MM.1S (cell line): ENCODE measurements around the gene PCNA.
"Not testable (repeated sequence)": the region's sequence is repeated elsewhere in the genome, so short reads cannot be mapped to it uniquely, and the experiment has no call there.

ENCODE experiments used
- DNase-seq: peaks from one replicate; pipeline ENCODE4 v3.0.0-alpha.2; 2015
- H2AFZ ChIP-seq: fragments of 300-600 bp; sonication (generic); 2 replicates; pipeline ENCODE4 v1.6.0; 2016; ENCODE audit warnings: antibody characterized with exemption, low read length
- H3F3A ChIP-seq: fragments of 300-600 bp; sonication (generic); 2 replicates; pipeline ENCODE4 v1.6.1; 2016; ENCODE audit warnings: mild to moderate bottlenecking, antibody characterized with exemption, low read length, moderate library complexity, mixed read lengths; ENCODE audit not compliant: insufficient read depth
- H3K27ac ChIP-seq: fragments of 300-600 bp; sonication (generic); 2 replicates; pipeline ENCODE4 v1.5.1; 2016; ENCODE audit warnings: mild to moderate bottlenecking, low read length
- H3K27me3 ChIP-seq: fragments of 300-600 bp; sonication (generic); replicated peaks from 2 replicates; pipeline ENCODE4 v1.6.0; 2016; ENCODE audit warnings: low read length; ENCODE audit not compliant: insufficient read depth
- H3K36me3 ChIP-seq: fragments of 300-600 bp; sonication (generic); replicated peaks from 2 replicates; pipeline ENCODE4 v1.6.1; 2016; ENCODE audit warnings: mild to moderate bottlenecking, low read length, mixed read lengths; ENCODE audit not compliant: insufficient read depth
- H3K4me1 ChIP-seq: fragments of 300-600 bp; sonication (generic); 2 replicates; pipeline ENCODE4 v1.6.1; 2016; ENCODE audit warnings: low read length, mixed read lengths
- H3K4me2 ChIP-seq: fragments of 300-600 bp; sonication (generic); 2 replicates; pipeline ENCODE4 v1.6.0; 2016; ENCODE audit warnings: low read depth, low read length
- H3K4me3 ChIP-seq: fragments of 300-600 bp; sonication (generic); 2 replicates; pipeline ENCODE4 v1.5.1; 2016; ENCODE audit warnings: low read length, mixed read lengths
- H3K79me2 ChIP-seq: fragments of 300-600 bp; sonication (generic); 2 replicates; pipeline ENCODE4 v1.6.1; 2016; ENCODE audit warnings: mixed run types, low read length, mixed read lengths
- H3K9ac ChIP-seq: fragments of 300-600 bp; sonication (generic); 2 replicates; pipeline ENCODE4 v1.6.1; 2016; ENCODE audit warnings: low read length, mixed read lengths
- H3K9me2 ChIP-seq: fragments of 300-600 bp; sonication (generic); replicated peaks from 2 replicates; pipeline ENCODE4 v1.6.1; 2016; ENCODE audit warnings: mild to moderate bottlenecking, low read length, mixed read lengths; ENCODE audit not compliant: insufficient read depth
- H3K9me3 ChIP-seq: fragments of 300-600 bp; sonication (generic); replicated peaks from 2 replicates; pipeline ENCODE4 v1.6.1; 2016; ENCODE audit warnings: mild to moderate bottlenecking, low read length, mixed read lengths; ENCODE audit not compliant: insufficient read depth
- H4K20me1 ChIP-seq: fragments of 300-600 bp; sonication (generic); 2 replicates; pipeline ENCODE4 v1.6.1; 2016; ENCODE audit warnings: mild to moderate bottlenecking, low read length, moderate library complexity, mixed read lengths; ENCODE audit not compliant: insufficient read depth
- EZH2 ChIP-seq: fragments of 300-600 bp; sonication (generic); optimal IDR thresholded peaks from 2 replicates; pipeline ENCODE3; 2017; ENCODE audit warnings: low read depth, mild to moderate bottlenecking, antibody characterized with exemption, low read length, mixed read lengths
- EZH2phosphoT487 ChIP-seq: fragments of 300-600 bp; sonication (generic); IDR thresholded peaks from 2 replicates; pipeline ENCODE4 v1.6.1; 2018; ENCODE audit warnings: antibody characterized with exemption, low read length
- TF ChIP-seq, protein P1 (sequence below): fragments of 300-600 bp; sonication (generic); IDR thresholded peaks from 2 replicates; pipeline ENCODE4 v1.5.1; 2016; ENCODE audit warnings: antibody characterized with exemption, low read length, mixed read lengths

Gene PCNA

DNA sequence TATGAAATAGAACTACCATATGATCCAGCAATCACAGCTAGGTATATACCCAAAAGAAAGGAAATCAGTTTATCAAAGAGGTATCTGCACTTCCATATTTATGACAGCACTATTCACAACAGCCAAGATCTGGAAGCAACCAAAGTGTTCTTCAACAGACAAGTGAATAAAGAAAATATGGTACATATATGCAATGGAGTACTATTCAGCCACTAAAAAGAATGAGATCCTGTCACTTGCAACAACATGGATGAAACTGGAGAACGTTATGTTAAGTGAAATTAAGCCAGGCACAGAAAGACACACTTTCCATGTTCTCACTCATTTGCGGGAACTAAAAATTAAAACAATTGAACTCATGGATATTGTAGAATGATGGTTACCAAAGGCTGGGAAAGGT, 15.3 kb downstream of the PCNA start:
- H4K20me1 ChIP-seq, result no peaks in the 10 kb centered on the region
- no peak overlapping the region for H3K9ac ChIP-seq
- H3K27ac ChIP-seq, result no peak overlapping the region
- H3K4me2 ChIP-seq, result no peak overlapping the region
- peaks cover 5% of the 10 kb centered on the region; the same call in 1 of the 2 replicates for H3K79me2 ChIP-seq
- no peak overlapping the region for H2AFZ ChIP-seq
- no peaks in the 10 kb centered on the region for H3K9me3 ChIP-seq
- H3K36me3 ChIP-seq, result no peaks in the 10 kb centered on the region; the same call in 1 of the 2 replicates
- H3K4me3 ChIP-seq, result no peak overlapping the region
- no peaks in the 10 kb centered on the region for H3K27me3 ChIP-seq
- no peaks in the 10 kb centered on the region for H3K9me2 ChIP-seq
- no peak for DNase-seq
- no peaks in the 10 kb centered on the region for H3K4me1 ChIP-seq
- H3F3A ChIP-seq, result no peaks in the 10 kb centered on the region
- no peak for TF ChIP-seq EZH2
- no peak for TF ChIP-seq EZH2phosphoT487
- TF ChIP-seq, protein P1, sequence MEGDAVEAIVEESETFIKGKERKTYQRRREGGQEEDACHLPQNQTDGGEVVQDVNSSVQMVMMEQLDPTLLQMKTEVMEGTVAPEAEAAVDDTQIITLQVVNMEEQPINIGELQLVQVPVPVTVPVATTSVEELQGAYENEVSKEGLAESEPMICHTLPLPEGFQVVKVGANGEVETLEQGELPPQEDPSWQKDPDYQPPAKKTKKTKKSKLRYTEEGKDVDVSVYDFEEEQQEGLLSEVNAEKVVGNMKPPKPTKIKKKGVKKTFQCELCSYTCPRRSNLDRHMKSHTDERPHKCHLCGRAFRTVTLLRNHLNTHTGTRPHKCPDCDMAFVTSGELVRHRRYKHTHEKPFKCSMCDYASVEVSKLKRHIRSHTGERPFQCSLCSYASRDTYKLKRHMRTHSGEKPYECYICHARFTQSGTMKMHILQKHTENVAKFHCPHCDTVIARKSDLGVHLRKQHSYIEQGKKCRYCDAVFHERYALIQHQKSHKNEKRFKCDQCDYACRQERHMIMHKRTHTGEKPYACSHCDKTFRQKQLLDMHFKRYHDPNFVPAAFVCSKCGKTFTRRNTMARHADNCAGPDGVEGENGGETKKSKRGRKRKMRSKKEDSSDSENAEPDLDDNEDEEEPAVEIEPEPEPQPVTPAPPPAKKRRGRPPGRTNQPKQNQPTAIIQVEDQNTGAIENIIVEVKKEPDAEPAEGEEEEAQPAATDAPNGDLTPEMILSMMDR, result no peak

DNA sequence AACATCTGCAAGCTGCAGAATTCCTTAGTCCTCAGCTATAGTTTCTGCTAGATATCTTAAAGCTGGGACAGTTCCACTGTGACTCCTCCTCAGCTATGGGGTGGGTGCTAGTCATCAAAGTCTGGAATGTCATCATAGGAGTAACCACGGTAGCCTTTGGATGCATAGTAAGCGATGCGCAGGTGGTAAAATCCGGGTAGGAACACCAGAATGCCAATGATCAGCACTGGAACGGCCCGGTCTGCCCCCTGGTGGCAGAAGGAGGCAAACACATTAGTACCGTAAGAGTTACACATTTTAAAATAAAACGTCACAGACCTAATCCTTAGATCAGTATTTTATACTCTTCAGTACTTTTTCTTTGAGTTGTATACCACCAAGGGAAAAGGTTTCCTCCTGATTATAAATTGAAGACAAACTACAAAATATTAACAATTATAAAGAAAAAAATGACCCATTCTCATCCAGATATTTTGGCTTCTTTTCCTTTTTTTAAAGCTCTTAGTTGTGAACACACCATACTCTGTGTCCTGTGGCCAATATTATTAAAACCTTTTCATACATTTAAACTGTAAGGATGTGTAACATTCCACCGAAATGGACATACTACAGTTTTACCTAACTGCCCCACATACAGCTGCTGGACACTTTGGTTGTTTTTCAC, 18.9 kb downstream of the PCNA start:
- Histone ChIP-seq H4K20me1 (no peaks in the 10 kb centered on the region), H3K9me2 (no peaks in the 10 kb centered on the region), H3K9ac (no peak overlapping the region), H3K4me1 (no peaks in the 10 kb centered on the region), H3K9me3 (no peaks in the 10 kb centered on the region), H3K4me3 (no peak overlapping the region), H3K27ac (no peak overlapping the region), H3K27me3 (no peaks in the 10 kb centered on the region), H2AFZ (no peak overlapping the region), H3F3A (no peaks in the 10 kb centered on the region), H3K4me2 (no peak overlapping the region), H3K36me3 (no peaks in the 10 kb centered on the region; the same call in 1 of the 2 replicates), H3K79me2 (no peaks in the 10 kb centered on the region)
- DNase-seq, result peak; percentile 53
- TF ChIP-seq EZH2phosphoT487, result no peak
- TF ChIP-seq EZH2, result no peak
- TF ChIP-seq, protein P1, result peak; percentile 74

DNA sequence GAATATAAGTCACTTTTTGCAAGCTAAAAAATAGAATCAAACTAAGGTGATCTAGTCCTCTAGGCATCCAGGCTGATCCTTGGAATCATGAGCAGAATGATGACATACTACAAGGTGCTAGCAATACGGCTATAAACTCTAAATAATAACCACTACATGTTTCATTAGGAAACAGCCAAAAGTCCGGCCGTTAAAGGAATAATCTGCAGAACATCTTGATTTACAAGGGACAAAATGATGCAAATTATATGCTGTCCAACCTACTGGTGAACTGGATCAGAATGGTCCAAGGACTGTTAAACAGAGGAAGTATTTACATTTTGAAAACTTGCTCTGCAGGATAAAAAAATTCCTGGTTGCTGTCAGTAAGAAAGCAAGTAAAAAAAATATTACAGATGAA, 19.8 kb downstream of the PCNA start:
- H3K4me3 ChIP-seq, H3K79me2 ChIP-seq, H3K4me2 ChIP-seq, H3K27me3 ChIP-seq, H3K9ac ChIP-seq, H3K36me3 ChIP-seq, H4K20me1 ChIP-seq, H3K9me2 ChIP-seq, H2AFZ ChIP-seq, H3K4me1 ChIP-seq, H3F3A ChIP-seq, H3K27ac ChIP-seq, DNase-seq, H3K9me3 ChIP-seq: not testable (repeated sequence)

DNA sequence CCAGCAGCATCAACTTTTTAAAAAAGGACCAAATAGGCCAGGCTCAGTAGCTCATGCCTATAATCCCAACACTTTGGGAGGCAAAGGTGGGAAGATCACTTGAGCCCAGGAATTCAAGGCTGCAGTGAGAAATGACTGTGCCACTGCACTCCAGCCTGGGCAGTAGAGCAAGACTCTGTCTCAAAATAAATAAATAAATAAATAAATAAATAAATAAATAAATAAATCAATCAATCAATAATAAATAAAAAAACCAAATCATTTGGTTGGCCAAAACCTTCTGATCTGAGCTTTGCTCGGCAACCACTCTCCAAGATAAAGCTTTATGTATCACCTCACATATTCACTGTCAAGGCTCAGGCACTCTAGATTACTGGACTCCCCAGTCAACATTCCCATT, 20.7 kb downstream of the PCNA start:
- H3K4me1 ChIP-seq, H3K9ac ChIP-seq, H3K79me2 ChIP-seq, H4K20me1 ChIP-seq, H3K27me3 ChIP-seq, H3K9me2 ChIP-seq, H2AFZ ChIP-seq, H3K4me3 ChIP-seq, H3F3A ChIP-seq, H3K9me3 ChIP-seq, DNase-seq, H3K27ac ChIP-seq, H3K4me2 ChIP-seq, H3K36me3 ChIP-seq: not testable (repeated sequence)
